ENCODE results near the gene TSPAN9.

The TSPAN9 gene

DNA sequence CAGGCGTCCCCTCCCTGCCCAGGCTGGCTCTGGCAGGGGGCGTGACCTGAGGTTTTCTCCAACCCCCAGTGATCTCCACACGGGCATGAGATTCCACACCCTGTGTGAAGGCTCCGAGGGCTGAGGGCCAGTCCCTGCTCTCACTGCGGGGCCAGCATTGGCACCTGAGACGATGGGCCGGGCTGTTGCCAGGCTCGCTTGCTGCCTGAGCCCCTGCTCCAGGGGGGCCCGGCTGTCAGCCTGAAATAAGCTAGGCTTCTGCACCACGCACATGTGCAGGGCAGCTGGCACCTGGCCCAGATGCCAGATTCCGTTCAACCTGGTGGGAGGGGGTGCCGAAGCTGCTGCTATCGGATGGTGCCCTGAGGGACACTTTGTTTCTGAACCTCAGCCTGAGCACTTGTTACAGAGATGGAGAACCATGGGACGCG is 217.3 kb downstream of the TSPAN9 start:
- no peak for DNase-seq (ENCODE audit: low read depth)
- TF ChIP-seq, protein P1, sequence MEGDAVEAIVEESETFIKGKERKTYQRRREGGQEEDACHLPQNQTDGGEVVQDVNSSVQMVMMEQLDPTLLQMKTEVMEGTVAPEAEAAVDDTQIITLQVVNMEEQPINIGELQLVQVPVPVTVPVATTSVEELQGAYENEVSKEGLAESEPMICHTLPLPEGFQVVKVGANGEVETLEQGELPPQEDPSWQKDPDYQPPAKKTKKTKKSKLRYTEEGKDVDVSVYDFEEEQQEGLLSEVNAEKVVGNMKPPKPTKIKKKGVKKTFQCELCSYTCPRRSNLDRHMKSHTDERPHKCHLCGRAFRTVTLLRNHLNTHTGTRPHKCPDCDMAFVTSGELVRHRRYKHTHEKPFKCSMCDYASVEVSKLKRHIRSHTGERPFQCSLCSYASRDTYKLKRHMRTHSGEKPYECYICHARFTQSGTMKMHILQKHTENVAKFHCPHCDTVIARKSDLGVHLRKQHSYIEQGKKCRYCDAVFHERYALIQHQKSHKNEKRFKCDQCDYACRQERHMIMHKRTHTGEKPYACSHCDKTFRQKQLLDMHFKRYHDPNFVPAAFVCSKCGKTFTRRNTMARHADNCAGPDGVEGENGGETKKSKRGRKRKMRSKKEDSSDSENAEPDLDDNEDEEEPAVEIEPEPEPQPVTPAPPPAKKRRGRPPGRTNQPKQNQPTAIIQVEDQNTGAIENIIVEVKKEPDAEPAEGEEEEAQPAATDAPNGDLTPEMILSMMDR (IDR thresholded peaks at IDR 0.05; ENCODE audit: control insufficient read depth, extremely low read depth, insufficient read depth) = no peak
- H3K4me3 ChIP-seq (ENCODE audit: low read depth, low read length) = no peak overlapping the region

DNA sequence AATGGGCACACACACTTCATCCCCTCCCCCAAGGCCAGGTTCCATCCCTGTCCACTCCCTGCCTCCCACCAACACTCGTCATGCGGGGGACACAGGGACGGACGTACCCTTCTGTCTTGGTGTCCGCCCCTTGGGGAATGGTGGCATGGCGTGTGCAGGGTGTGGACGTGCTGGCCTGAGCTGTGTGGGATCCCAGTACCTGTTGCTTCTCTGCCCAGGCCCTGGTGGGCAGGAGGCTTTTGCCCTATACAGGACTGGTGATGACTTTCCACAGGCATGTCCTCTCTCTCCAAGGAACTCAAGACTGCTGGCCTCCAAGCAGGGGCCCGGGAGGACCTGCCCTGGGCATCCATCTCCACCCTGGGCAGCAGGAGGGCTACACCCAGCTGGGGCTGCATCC is 218.0 kb downstream of the TSPAN9 start:
- TF ChIP-seq, protein P1 (IDR thresholded peaks at IDR 0.05; ENCODE audit: control insufficient read depth, extremely low read depth, insufficient read depth) = no peak
- DNase-seq (ENCODE audit: low read depth) = no peak
- H3K4me3 ChIP-seq (ENCODE audit: low read depth, low read length) = no peak overlapping the region

DNA sequence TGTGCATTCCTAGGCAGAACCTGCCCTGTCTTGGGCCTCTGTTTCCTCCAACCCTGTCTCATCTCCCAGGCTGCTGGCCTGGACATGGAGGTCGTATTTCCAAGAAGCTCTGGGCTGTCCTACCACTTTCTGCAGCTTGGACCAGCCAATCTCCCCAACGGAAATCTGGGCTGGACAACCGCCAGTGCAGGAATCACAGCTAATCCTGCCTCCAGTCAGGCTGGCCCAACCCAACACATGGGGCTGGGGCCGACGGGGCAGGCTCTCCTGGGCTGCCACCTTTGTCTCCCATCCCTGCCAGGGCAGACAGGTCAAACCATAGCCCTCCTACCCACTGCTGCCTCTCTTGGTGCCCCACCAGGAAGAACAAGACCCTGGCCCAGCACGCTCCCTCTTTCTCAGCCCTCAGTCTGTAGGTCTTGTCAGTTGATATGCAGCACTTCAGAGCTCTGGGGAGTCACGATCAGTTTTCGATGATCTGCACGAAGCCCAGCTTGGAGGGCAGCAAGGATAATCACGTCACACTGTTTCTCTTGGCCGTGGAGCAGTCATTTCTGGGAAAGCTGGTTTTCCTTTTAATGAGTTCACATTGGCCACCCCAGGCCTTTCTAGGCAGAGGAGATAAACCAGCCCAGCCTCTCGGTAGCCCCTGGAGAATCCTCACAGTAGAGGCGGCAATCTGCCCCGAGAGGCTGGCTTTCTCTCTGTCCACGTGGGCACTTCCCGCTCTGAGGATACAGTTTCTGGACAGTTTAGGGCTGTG is 218.6 kb downstream of the TSPAN9 start:
- H3K4me3 ChIP-seq (ENCODE audit: low read depth, low read length) = no peak overlapping the region
- TF ChIP-seq, protein P1 (IDR thresholded peaks at IDR 0.05; ENCODE audit: control insufficient read depth, extremely low read depth, insufficient read depth) = no peak
- no peak for DNase-seq (ENCODE audit: low read depth)

DNA sequence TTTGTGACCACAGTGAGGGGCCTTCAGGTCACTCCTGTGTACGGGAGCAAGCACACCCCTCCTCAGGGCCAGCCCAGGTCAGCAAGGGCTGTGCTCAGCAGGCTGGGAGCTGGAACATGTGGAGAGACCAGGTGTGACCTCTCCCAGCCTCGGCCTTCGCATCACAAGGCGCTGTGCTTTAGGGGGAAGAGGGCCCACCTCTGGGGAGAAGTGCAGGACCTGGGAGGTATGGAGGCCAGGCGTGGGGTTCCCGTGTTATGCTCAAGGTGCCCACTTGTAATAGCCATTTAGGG is 219.2 kb downstream of the TSPAN9 start:
- no peak for DNase-seq (ENCODE audit: low read depth)
- TF ChIP-seq, protein P1 (IDR thresholded peaks at IDR 0.05; ENCODE audit: control insufficient read depth, extremely low read depth, insufficient read depth) = no peak
- H3K4me3 ChIP-seq (ENCODE audit: low read depth, low read length) = no peak overlapping the region

DNA sequence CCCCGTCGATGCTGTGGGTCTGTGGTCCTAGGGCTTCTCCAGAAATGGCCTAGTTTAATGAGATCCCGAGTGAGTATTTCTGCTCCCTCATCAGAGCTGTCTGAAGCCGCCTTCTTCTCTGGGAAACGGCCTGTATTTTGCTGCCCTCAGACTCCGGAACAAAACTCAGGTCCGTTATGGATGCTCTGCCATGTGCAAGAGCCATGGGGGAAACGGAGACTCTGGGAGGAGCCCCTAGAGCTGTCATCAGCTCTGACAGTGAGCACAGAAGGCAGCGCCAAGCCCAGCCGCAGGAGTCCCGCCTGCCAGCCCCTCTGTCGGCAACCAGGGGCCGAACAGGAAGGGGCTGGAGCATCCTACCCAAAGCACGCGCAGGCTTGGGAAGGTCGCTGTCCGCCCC is 221.4 kb downstream of the TSPAN9 start:
- DNase-seq (ENCODE audit: low read depth) = no peak
- H3K4me3 ChIP-seq (ENCODE audit: low read depth, low read length) = no peak overlapping the region
- TF ChIP-seq, protein P1 (IDR thresholded peaks at IDR 0.05; ENCODE audit: control insufficient read depth, extremely low read depth, insufficient read depth) = no peak

DNA sequence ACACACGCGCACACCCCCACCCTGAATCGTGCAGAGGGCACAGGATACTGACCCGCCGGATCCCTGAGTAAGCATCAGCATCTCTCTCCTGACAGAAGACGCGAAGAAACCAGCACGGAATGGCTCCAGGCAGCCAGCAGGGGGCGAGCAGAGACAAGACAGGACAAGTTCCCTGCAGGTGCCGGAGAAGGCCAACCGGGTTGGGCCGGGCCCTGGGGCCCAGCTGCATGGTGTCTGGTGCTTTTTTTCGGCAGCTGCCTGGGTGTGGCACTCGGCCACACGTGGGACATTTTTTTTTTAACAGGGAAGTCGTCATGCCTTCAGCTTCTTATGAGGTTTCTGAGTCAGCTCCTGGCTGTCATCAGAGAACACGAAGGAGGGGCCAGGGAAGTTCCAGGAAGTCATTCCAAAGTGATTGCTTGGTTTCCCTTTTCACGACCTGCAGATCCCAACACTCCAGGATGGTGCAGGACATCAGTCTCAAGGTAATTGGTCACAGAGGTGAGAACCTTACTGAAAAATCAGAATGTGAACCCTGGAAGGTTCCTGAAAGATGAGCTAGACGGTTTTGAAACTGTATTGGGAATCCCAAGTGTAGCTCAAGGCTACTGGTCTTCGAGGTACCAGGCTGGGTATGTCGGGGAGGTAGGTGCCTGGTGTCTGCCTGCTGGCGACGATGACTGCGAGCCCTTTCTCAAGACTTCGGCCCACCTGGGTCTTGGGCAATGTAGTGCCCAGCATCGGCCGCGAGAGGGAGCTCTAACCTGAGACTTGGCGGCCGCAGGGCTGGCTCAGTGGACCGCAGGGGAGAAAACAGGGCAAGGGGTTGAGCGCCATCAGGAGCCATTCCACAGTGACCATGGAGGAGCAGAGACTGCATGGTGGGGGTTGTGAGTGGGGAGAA is 223.0 kb downstream of the TSPAN9 start:
- TF ChIP-seq, protein P1 (IDR thresholded peaks at IDR 0.05; ENCODE audit: control insufficient read depth, extremely low read depth, insufficient read depth) = peak; percentile 96
- DNase-seq (ENCODE audit: low read depth) = peak; percentile 91
- peak overlapping the region; percentile 32 for H3K4me3 ChIP-seq (ENCODE audit: low read depth, low read length)

Data from LNCaP clone FGC (cell line).